ENCODE results near the gene ERF.
A peak's percentile ranks its signal among the peaks of the same experiment; 100 is the strongest.

Gene ERF

GRCh38 chr19:42291435-42291810, 36.5 kb upstream of the ERF start:
- TF ChIP-seq CTCF (conservative IDR thresholded peaks at IDR 0.05; ENCODE audit: control insufficient read depth, insufficient read depth, low read depth, low read length) = no peak
- no peak for DNase-seq (ENCODE audit: low read depth)
- H3K4me3 ChIP-seq (ENCODE audit: control insufficient read depth, low read depth, low read length) = no peak overlapping the region

GRCh38 chr19:42290523-42291434, 35.9 kb upstream of the ERF start:
- no peak overlapping the region for H3K4me3 ChIP-seq (ENCODE audit: control insufficient read depth, low read depth, low read length)
- peak; percentile 30 for TF ChIP-seq CTCF (conservative IDR thresholded peaks at IDR 0.05; ENCODE audit: control insufficient read depth, insufficient read depth, low read depth, low read length)
- no peak for DNase-seq (ENCODE audit: low read depth)

- no peak overlapping the region for H3K4me3 ChIP-seq (ENCODE audit: control insufficient read depth, low read depth, low read length)
- TF ChIP-seq CTCF (conservative IDR thresholded peaks at IDR 0.05; ENCODE audit: control insufficient read depth, insufficient read depth, low read depth, low read length) = no peak
- DNase-seq (ENCODE audit: low read depth) = no peak
Measured at GRCh38 chr19:42290136-42290522, 35.2 kb upstream of the ERF start.

- no peak overlapping the region for H3K4me3 ChIP-seq (ENCODE audit: control insufficient read depth, low read depth, low read length)
- TF ChIP-seq CTCF (conservative IDR thresholded peaks at IDR 0.05; ENCODE audit: control insufficient read depth, insufficient read depth, low read depth, low read length) = no peak
- no peak for DNase-seq (ENCODE audit: low read depth)
Measured at GRCh38 chr19:42289556-42290041, 34.7 kb upstream of the ERF start.

GRCh38 chr19:42288881-42289555, 34.1 kb upstream of the ERF start:
- no peak for TF ChIP-seq CTCF (conservative IDR thresholded peaks at IDR 0.05; ENCODE audit: control insufficient read depth, insufficient read depth, low read depth, low read length)
- no peak overlapping the region for H3K4me3 ChIP-seq (ENCODE audit: control insufficient read depth, low read depth, low read length)
- DNase-seq (ENCODE audit: low read depth) = no peak

GRCh38 chr19:42288387-42288786, 33.5 kb upstream of the ERF start:
- DNase-seq (ENCODE audit: low read depth) = no peak
- no peak for TF ChIP-seq CTCF (conservative IDR thresholded peaks at IDR 0.05; ENCODE audit: control insufficient read depth, insufficient read depth, low read depth, low read length)
- H3K4me3 ChIP-seq (ENCODE audit: control insufficient read depth, low read depth, low read length) = no peak overlapping the region

All from fibroblast of mammary gland (primary cell).